NCI-H2196 treated with DMSO at 0.1 percent for 48 hours (cell line): ENCODE results near the gene SCAF8.

Experiments used
- DNase-seq: peaks from one replicate; lab custom pipeline; 2025; ENCODE audit not compliant: unreplicated experiment; lab: John Stamatoyannopoulos, UW

The SCAF8 gene

GRCh38 chr6:154830771-154831170 lies 97.6 kb downstream of the SCAF8 start:
- DNase-seq = no peak

- DNase-seq = no peak
These were observed 102.1 kb downstream of the SCAF8 start for GRCh38 chr6:154835307-154835706.

GRCh38 chr6:154839546-154839945 lies 106.3 kb downstream of the SCAF8 start:
- DNase-seq = no peak

- no peak for DNase-seq
These were observed 107.1 kb downstream of the SCAF8 start for GRCh38 chr6:154840363-154840762.

GRCh38 chr6:154841109-154841508 lies 107.9 kb downstream of the SCAF8 start:
- DNase-seq = no peak

GRCh38 chr6:154842833-154843232 lies 109.6 kb downstream of the SCAF8 start:
- DNase-seq = no peak

- no peak for DNase-seq
These were observed 114.1 kb downstream of the SCAF8 start for GRCh38 chr6:154847318-154847717.

GRCh38 chr6:154848580-154848979 lies 115.4 kb downstream of the SCAF8 start:
- no peak for DNase-seq

- DNase-seq = no peak
These were observed 116.3 kb downstream of the SCAF8 start for GRCh38 chr6:154849475-154849874.

GRCh38 chr6:154852687-154853086 lies 119.5 kb downstream of the SCAF8 start:
- peak; percentile 34 for DNase-seq

GRCh38 chr6:154857529-154857928 lies 124.3 kb downstream of the SCAF8 start:
- no peak for DNase-seq

GRCh38 chr6:154861825-154862224 lies 128.6 kb downstream of the SCAF8 start:
- DNase-seq = no peak

- DNase-seq = no peak
These were observed 129.3 kb downstream of the SCAF8 start for GRCh38 chr6:154862536-154862935.

GRCh38 chr6:154864066-154864430 lies 130.8 kb downstream of the SCAF8 start:
- DNase-seq = no peak

- DNase-seq = no peak
These were observed 132.1 kb downstream of the SCAF8 start for GRCh38 chr6:154865291-154865690.

- peak; percentile 11 for DNase-seq
These were observed 135.0 kb downstream of the SCAF8 start for GRCh38 chr6:154868143-154868594.

- DNase-seq = no peak
These were observed 139.4 kb downstream of the SCAF8 start for GRCh38 chr6:154872542-154873114.

GRCh38 chr6:154873546-154873945 lies 140.3 kb downstream of the SCAF8 start:
- no peak for DNase-seq

GRCh38 chr6:154874773-154875592 lies 141.8 kb downstream of the SCAF8 start:
- no peak for DNase-seq

GRCh38 chr6:154876486-154877280 lies 143.5 kb downstream of the SCAF8 start:
- no peak for DNase-seq

GRCh38 chr6:154878871-154879491 lies 145.8 kb downstream of the SCAF8 start:
- DNase-seq = no peak
